Gastroesophageal sphincter (tissue), 4 donors: ENCODE results near the gene PSG4. TPM values are rescaled to one million over a fixed set of nuclear protein-coding genes. Genes with fewer than 3 reads are reported as not detected.
"Not testable (repeated sequence)": the region's sequence is repeated elsewhere in the genome, so short reads cannot be mapped to it uniquely, and the experiment has no call there.

ENCODE experiments used
- ATAC-seq: fragments of 150-250 bp; one replicate; pipeline ENCODE4 v1.9.1; 2016; ENCODE audit warnings: mild to moderate bottlenecking, moderate library complexity
- H3K27ac ChIP-seq, 4 donors: fragments of 200-600 bp; sonication (generic) in 3 of 4; 1 replicate in 3 of 4; 2 replicates in 1 of 4; pipeline ENCODE4 v1.5.1; 2016 to 2019
- H3K27me3 ChIP-seq: fragments of 200-600 bp; sonication (generic); one replicate; pipeline ENCODE4 v1.5.1; 2019
- H3K36me3 ChIP-seq, 2 donors: fragments of 200-600 bp; sonication (generic); one replicate each; pipeline ENCODE4 v1.5.1; 2019; ENCODE audit warnings: control low read depth in 1 of 2
- H3K4me1 ChIP-seq, 3 donors: fragments of 200-600 bp; sonication (generic); 1 replicate in 2 of 3; 2 replicates in 1 of 3; pipeline ENCODE4 v1.5.1; 2016 to 2019; ENCODE audit warnings: control low read depth in 2 of 3
- H3K4me3 ChIP-seq, 2 donors: fragments of 200-600 bp; sonication (generic); one replicate each; pipeline ENCODE4 v1.5.1; 2019; ENCODE audit warnings: mild to moderate bottlenecking in 1 of 2, moderate library complexity in 1 of 2
- H3K9me3 ChIP-seq, 3 donors: fragments of 200-600 bp; sonication (generic); one replicate each; pipeline ENCODE4 v1.5.1; 2017 to 2019; ENCODE audit warnings: control low read depth in 2 of 3
- CTCF ChIP-seq, 4 experiments: fragments of 200-600 bp in 2 of 4; fragments of 450-650 bp in 2 of 4; sonication (generic) in 1 of 4; IDR thresholded peaks; one replicate each; pipeline ENCODE4 v1.5.1; 2017 to 2019; ENCODE audit warnings: antibody characterized with exemption in 4 of 4, mild to moderate bottlenecking in 2 of 4, moderate library complexity in 2 of 4
- EP300 ChIP-seq: sonication (generic); formaldehyde crosslinking; IDR thresholded peaks from one replicate; pipeline ENCODE4 v1.6.1; 2017; ENCODE audit warnings: antibody characterized with exemption, mild to moderate bottlenecking
- POLR2A ChIP-seq, 2 donors: fragments of 450-650 bp; IDR thresholded peaks; one replicate each; pipeline ENCODE4 v1.6.1; 2017; ENCODE audit warnings: antibody characterized with exemption in 2 of 2, mild to moderate bottlenecking in 2 of 2, moderate library complexity in 1 of 2
- POLR2AphosphoS5 ChIP-seq: sonication (generic); formaldehyde crosslinking; IDR thresholded peaks from one replicate; pipeline ENCODE4 v1.6.1; 2017; ENCODE audit warnings: antibody characterized with exemption
- WGBS, 2 donors: methylation state at CpG; one replicate each; pipeline ENCODE4 v1.1.5; 2018; ENCODE audit warnings: low coverage in 1 of 2; 5-methylcytosine and 5-hydroxymethylcytosine counted together
- total RNA-seq, 4 donors: library from RNA; depleted of rRNA; stranded (reverse); fragments of >200 nt; gene quantifications; one replicate each; pipeline ENCODE4 v1.1.0, GENCODE V29; 2016

Gene PSG4
- total RNA-seq, 4 donors from 2014 or later = 0.20 TPM; not detected in 3

GRCh38 chr19:43224855-43225253, 19.4 kb upstream of the PSG4 start:
- H3K4me1 ChIP-seq = no peaks in the 10 kb centered on the region
- no peak overlapping the region for H3K27ac ChIP-seq
- no peak overlapping the region for H3K4me3 ChIP-seq
- TF ChIP-seq CTCF (IDR thresholded peaks at IDR 0.05) = no peak
- TF ChIP-seq POLR2AphosphoS5 = no peak
- 90% methylated on average over 2 of the region's 2 CpGs; no CpG with 5 or more reads in 1 of the 2 donors for WGBS, 2 donors
- ATAC-seq = no peak
- H3K9me3 ChIP-seq = peaks cover 0 to 28% (median 0%) of the 10 kb centered on the region in 3 donors
- no peaks in the 10 kb centered on the region for H3K27me3 ChIP-seq
- no peaks in the 10 kb centered on the region for H3K36me3 ChIP-seq

GRCh38 chr19:43224201-43224854, 18.9 kb upstream of the PSG4 start:
- not testable (repeated sequence) for H3K27me3 ChIP-seq, H3K36me3 ChIP-seq, H3K27ac ChIP-seq, H3K4me3 ChIP-seq, ATAC-seq, H3K4me1 ChIP-seq
- 68 to 88% methylated on average over 4 to 5 of the region's 5 CpGs for WGBS, 2 donors
- peaks cover 0 to 23% (median 0%) of the 10 kb centered on the region in 3 donors for H3K9me3 ChIP-seq

GRCh38 chr19:43221891-43222290, 16.5 kb upstream of the PSG4 start:
- H3K27ac ChIP-seq, H3K4me1 ChIP-seq, H3K4me3 ChIP-seq, H3K9me3 ChIP-seq, H3K36me3 ChIP-seq, ATAC-seq, H3K27me3 ChIP-seq: not testable (repeated sequence)
- WGBS, 2 donors = 90% methylated on average over 2 of the region's 22 CpGs; no CpG with 5 or more reads in 1 of the 2 donors

GRCh38 chr19:43219136-43219535, 13.7 kb upstream of the PSG4 start:
- WGBS, 2 donors = 63% methylated on average over 2 of the region's 4 CpGs; no CpG with 5 or more reads in 1 of the 2 donors
- ATAC-seq, H3K36me3 ChIP-seq: not testable (repeated sequence)

GRCh38 chr19:43215881-43216280, 10.4 kb upstream of the PSG4 start:
- not testable (repeated sequence) for H3K4me1 ChIP-seq

More at GRCh38 chr19:43219136-43219535, 13.7 kb upstream of the PSG4 start:
- H3K4me1 ChIP-seq, H3K27me3 ChIP-seq, H3K9me3 ChIP-seq, H3K4me3 ChIP-seq, H3K27ac ChIP-seq: not testable (repeated sequence)

GRCh38 chr19:43207991-43208390, 2.6 kb upstream of the PSG4 start:
- Histone ChIP-seq H3K9me3 (no peaks in the 10 kb centered on the region), H3K36me3 (no peaks in the 10 kb centered on the region), H3K4me3 (no peak overlapping the region), H3K27me3 (peaks cover 5% of the 10 kb centered on the region), H3K27ac (no peak overlapping the region), H3K4me1 (no peaks in the 10 kb centered on the region)
- 34 to 40% methylated on average over 3 to 4 of the region's 4 CpGs for WGBS, 2 donors
- no peak for ATAC-seq
- TF ChIP-seq EP300 (no peak), CTCF (IDR thresholded peaks at IDR 0.05) (no peak), POLR2AphosphoS5 (no peak), POLR2A (IDR thresholded peaks at IDR 0.05) (no peak)

More at GRCh38 chr19:43215881-43216280, 10.4 kb upstream of the PSG4 start:
- not testable (repeated sequence) for H3K27me3 ChIP-seq, H3K9me3 ChIP-seq, H3K4me3 ChIP-seq, ATAC-seq, H3K36me3 ChIP-seq, H3K27ac ChIP-seq
- WGBS, 2 donors = 6 to 42% methylated on average over 2 of the region's 2 CpGs

GRCh38 chr19:43207174-43207573, 1.7 kb upstream of the PSG4 start:
- H3K4me3 ChIP-seq, ATAC-seq, H3K36me3 ChIP-seq, H3K27me3 ChIP-seq, H3K9me3 ChIP-seq, H3K27ac ChIP-seq, H3K4me1 ChIP-seq: not testable (repeated sequence)
- 0 to 27% methylated on average over 2 to 3 of the region's 8 CpGs for WGBS, 2 donors
- peak in 3 of 4 experiments; percentile 23 to 41 (median 34) for TF ChIP-seq CTCF (IDR thresholded peaks at IDR 0.05)

- 89 to 90% methylated on average over 3 of the region's 7 CpGs for WGBS, 2 donors
- peaks cover 0 to 12% (median 0%) of the 10 kb centered on the region in 3 donors for H3K4me1 ChIP-seq
- H3K9me3 ChIP-seq, H3K4me3 ChIP-seq, H3K27me3 ChIP-seq, H3K27ac ChIP-seq, ATAC-seq, H3K36me3 ChIP-seq: not testable (repeated sequence)
Observed at GRCh38 chr19:43203611-43204010, 1.8 kb downstream of the PSG4 start.

GRCh38 chr19:43201891-43202290, 3.5 kb downstream of the PSG4 start:
- not testable (repeated sequence) for H3K4me3 ChIP-seq, ATAC-seq, H3K9me3 ChIP-seq, H3K36me3 ChIP-seq, H3K27me3 ChIP-seq
- Histone ChIP-seq H3K4me1 (peaks cover 0 to 12% (median 0%) of the 10 kb centered on the region in 3 donors), H3K27ac (peak overlapping the region in 2 of 4 donors; percentile 41 to 76)
- 83% methylated on average over 1 of the region's 2 CpGs; no CpG with 5 or more reads in 1 of the 2 donors for WGBS, 2 donors

- WGBS, 2 donors = 40 to 61% methylated on average over 2 to 6 of the region's 7 CpGs
- peak overlapping the region in 2 of 4 donors; percentile 41 to 76 for H3K27ac ChIP-seq
- ATAC-seq, H3K36me3 ChIP-seq, H3K4me3 ChIP-seq, H3K27me3 ChIP-seq, H3K9me3 ChIP-seq: not testable (repeated sequence)
- H3K4me1 ChIP-seq = peaks cover 0 to 12% (median 0%) of the 10 kb centered on the region in 3 donors
Observed at GRCh38 chr19:43201337-43201801, 4.1 kb downstream of the PSG4 start.
